T-helper 2 cell treated with Interferon-gamma antibody and Interleukin-4, amounts not matched to agents 5 μg/mL and 100 μg/mL, for 36 hours (primary cell): Measurements from ENCODE around the gene ASTN1.

Experiments
- DNase-seq: peaks from one replicate; pipeline ENCODE4 v3.0.0; 2021; ENCODE audit warnings: low spot score
- H3K27ac Mint-ChIP-seq: one replicate; pipeline ENCODE4 v1.8.0; 2021; ENCODE audit warnings: mild to moderate bottlenecking, mixed read lengths
- H3K27me3 Mint-ChIP-seq: one replicate; pipeline ENCODE4 v1.8.0; 2021; ENCODE audit warnings: low read depth, mixed read lengths
- H3K36me3 Mint-ChIP-seq: one replicate; pipeline ENCODE4 v1.8.0; 2021; ENCODE audit warnings: low read depth, mixed read lengths
- H3K4me1 Mint-ChIP-seq: one replicate; pipeline ENCODE4 v1.8.0; 2021; ENCODE audit warnings: low read depth, mixed read lengths
- H3K4me3 Mint-ChIP-seq: one replicate; pipeline ENCODE4 v1.8.0; 2022; ENCODE audit warnings: mild to moderate bottlenecking, moderate library complexity, mixed read lengths
- H3K9me3 Mint-ChIP-seq: one replicate; pipeline ENCODE4 v1.8.0; 2021; ENCODE audit warnings: mixed read lengths

Gene ASTN1

DNA sequence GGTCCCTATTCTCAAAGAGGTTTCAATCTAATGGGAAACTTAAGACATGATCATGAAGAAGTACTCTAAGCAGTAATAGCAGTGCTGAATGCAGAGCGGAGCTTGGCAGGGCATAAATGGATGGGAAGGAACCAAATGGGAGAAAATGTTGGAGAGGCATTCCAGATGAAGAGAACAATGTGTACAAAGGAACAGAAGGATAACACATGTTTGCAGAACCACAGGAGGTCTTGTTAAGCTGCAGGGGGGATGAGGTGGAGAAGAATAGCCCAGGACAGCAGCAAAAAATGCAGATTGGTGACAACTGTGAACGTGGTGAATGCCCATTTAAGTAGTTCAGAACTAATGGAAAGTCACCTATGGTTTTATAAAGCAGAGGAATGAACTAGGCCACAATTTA is 99.1 kb downstream of the ASTN1 start:
- no peaks in the 10 kb centered on the region for H3K4me1 Mint-ChIP-seq
- no peak overlapping the region for H3K4me3 Mint-ChIP-seq
- no peaks in the 10 kb centered on the region for H3K36me3 Mint-ChIP-seq
- no peak overlapping the region for H3K27ac Mint-ChIP-seq
- H3K27me3 Mint-ChIP-seq, result no peaks in the 10 kb centered on the region
- H3K9me3 Mint-ChIP-seq, result no peaks in the 10 kb centered on the region
- no peak for DNase-seq

DNA sequence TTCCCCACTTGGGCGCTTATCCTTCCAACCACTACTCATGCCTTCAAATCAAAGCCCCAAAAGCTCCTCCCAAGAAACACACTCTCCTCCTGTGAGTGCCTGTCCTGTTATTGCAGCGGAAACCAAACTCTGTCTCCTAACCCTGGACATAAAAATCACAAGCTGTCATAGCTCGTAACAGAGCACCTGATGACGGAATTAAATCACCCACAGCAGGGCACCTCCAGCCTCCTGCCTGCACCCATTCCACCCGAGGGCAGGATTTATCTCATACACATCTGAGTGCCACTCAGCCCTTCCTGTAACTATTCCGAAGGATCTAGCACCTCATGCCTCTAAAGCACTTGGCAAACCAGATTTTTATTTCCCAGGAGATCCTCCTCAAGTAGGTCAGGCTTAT is 100.9 kb downstream of the ASTN1 start:
- Mint-ChIP-seq H3K4me1 (no peaks in the 10 kb centered on the region), H3K4me3 (no peak overlapping the region), H3K27me3 (no peaks in the 10 kb centered on the region), H3K36me3 (no peaks in the 10 kb centered on the region), H3K27ac (no peak overlapping the region), H3K9me3 (no peaks in the 10 kb centered on the region)
- DNase-seq, result no peak

DNA sequence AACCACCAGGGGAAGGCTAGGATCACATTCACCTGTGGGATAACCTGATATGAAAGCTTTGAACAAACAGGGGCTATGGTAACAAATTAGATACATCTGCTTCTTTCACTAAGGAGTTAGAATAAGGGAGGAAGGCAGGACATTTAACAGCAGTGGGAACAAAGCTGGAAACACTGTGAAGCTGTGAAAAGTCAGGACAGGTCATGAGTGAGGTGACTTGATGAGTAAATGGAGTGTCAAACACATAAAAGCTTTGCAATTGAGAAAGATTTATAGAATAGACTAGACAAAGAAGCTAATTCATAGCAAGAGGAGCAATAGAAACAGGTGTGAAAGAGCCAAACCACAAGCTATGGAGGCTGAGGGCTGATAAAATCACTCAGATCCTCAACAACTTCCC is 110.0 kb downstream of the ASTN1 start:
- DNase-seq, result no peak
- Mint-ChIP-seq H3K4me1 (no peaks in the 10 kb centered on the region), H3K9me3 (no peaks in the 10 kb centered on the region), H3K36me3 (no peaks in the 10 kb centered on the region), H3K27me3 (no peaks in the 10 kb centered on the region), H3K4me3 (no peak overlapping the region), H3K27ac (no peak overlapping the region)

DNA sequence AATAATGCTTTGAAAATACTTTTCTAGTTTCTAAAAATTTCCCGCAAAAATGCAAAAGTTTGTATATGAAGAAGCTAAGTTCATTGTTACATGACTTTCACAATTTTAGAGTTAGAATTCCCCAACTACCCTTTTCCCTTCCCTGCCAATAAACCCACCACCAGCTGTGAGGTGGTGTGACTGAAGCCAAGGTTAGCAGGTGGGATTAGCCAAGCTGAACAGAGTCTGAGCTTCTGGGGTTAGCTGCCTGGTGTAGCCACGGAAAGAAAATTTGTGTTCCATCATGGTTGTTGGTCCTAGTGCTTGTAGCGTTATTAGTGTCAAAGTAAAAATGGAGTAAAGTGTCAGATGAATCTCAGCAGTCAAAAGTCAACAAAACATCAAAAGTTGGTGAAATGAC is 110.9 kb downstream of the ASTN1 start:
- no peak for DNase-seq
- H3K36me3 Mint-ChIP-seq, result no peaks in the 10 kb centered on the region
- no peak overlapping the region for H3K27ac Mint-ChIP-seq
- H3K27me3 Mint-ChIP-seq, result no peaks in the 10 kb centered on the region
- H3K4me1 Mint-ChIP-seq, result no peaks in the 10 kb centered on the region
- H3K4me3 Mint-ChIP-seq, result no peak overlapping the region
- H3K9me3 Mint-ChIP-seq, result no peaks in the 10 kb centered on the region

DNA sequence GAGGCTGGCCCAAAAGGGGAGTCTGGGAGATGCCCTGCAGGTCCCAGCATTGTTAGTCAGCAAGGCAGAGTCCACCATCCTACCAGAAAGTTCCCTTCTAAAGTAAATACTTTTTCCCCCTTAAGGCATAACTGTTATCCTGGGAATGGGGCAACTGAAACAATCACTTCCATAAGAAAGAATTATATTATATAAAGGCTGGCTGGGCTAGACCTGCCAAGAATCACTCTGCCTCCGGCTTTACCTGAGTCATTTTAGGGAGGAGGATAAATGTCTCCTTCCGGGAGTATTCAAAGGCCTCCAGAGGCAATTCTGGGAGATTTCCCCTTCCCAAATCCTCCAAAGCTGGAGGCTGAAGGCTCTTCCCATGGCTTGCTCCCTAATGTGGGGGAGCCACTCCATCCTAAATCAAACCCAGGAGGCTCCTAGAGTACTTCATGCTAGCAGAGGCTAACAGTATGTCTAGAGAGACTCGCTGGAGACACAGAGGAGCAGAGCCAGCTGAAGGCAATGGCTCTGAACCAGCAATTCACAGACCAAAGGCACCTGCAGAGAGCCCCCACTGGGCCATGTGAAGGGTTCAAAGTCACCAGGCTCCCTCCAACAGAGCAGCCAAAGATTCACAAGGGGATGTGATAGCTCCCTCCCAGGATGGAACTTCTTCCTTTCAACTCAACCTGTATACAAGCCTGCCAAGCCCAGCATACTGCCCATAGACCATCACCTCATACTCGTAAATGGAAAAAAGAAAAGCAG is 116.0 kb downstream of the ASTN1 start:
- DNase-seq, result no peak
- no peaks in the 10 kb centered on the region for H3K9me3 Mint-ChIP-seq
- no peak overlapping the region for H3K4me3 Mint-ChIP-seq
- H3K4me1 Mint-ChIP-seq, result no peaks in the 10 kb centered on the region
- no peak overlapping the region for H3K27ac Mint-ChIP-seq
- H3K27me3 Mint-ChIP-seq, result no peaks in the 10 kb centered on the region
- H3K36me3 Mint-ChIP-seq, result no peaks in the 10 kb centered on the region

DNA sequence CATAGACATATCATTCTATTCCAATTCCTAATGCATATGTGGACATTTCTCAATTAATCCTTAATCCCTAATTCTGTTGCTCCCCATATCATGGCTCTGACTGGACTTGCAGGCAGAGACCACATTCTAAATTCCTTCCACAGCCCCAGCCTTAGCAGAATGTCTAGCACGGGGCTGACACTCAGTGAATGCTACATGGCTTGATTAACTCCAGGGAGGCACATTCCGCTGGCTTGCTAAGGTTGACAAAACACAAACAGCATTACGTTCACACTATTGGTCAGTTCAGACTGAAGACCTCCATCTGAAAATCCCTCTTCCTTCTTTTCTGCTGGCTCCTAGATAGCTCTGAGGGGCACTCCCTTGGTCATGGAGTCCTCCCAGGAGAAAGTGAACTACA is 119.4 kb downstream of the ASTN1 start:
- H3K27ac Mint-ChIP-seq, result no peak overlapping the region
- H3K4me1 Mint-ChIP-seq, result no peaks in the 10 kb centered on the region

DNA sequence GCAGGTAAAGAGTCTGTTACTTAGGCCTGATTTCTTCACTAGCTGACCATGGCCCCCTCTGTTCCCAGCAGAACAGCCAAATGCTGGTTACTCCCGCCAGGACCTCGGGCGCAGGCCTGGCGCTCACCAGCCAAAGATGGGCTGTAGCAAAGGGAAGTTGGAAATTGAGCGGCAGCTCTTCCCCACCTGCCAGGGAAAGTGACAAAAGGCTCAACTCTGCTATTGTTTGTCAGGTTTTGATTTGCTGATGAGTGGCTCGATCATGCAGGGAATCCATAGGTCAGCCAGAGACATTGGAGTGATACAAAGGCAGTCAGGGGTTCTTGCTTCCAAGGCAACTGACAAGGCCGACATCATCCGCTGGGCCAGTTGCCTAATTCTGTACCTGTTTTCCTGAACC is 120.1 kb downstream of the ASTN1 start:
- Mint-ChIP-seq H3K9me3 (no peaks in the 10 kb centered on the region), H3K27ac (no peak overlapping the region), H3K4me3 (no peak overlapping the region), H3K4me1 (no peaks in the 10 kb centered on the region), H3K27me3 (no peaks in the 10 kb centered on the region), H3K36me3 (no peaks in the 10 kb centered on the region)
- DNase-seq, result no peak

More for the DNA sequence above, 119.4 kb downstream of the ASTN1 start:
- DNase-seq, result no peak
- no peaks in the 10 kb centered on the region for H3K36me3 Mint-ChIP-seq
- no peaks in the 10 kb centered on the region for H3K27me3 Mint-ChIP-seq
- H3K4me3 Mint-ChIP-seq, result no peak overlapping the region
- no peaks in the 10 kb centered on the region for H3K9me3 Mint-ChIP-seq

DNA sequence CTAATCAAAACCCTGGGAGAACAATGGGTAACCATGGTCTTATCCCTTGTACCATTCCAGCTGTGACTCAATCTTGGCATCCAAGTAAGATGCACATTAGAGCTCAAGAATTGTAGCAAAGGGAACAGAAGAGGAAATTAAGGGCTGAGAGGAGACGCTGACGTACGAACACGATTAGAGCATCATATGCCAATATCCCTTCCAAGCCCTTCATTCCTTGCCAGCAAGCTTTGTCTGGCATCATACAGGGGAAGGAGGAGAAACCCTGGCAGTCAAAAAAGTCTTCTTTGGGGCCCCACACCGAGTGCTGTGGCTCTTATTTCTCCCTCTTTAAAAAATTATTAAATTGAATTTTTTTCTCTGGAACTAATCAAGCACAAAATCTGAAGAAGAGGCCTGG is 120.9 kb downstream of the ASTN1 start:
- H3K27ac Mint-ChIP-seq, result no peak overlapping the region
- no peaks in the 10 kb centered on the region for H3K4me1 Mint-ChIP-seq
- H3K9me3 Mint-ChIP-seq, result no peaks in the 10 kb centered on the region
- no peak overlapping the region for H3K4me3 Mint-ChIP-seq
- DNase-seq, result no peak
- no peaks in the 10 kb centered on the region for H3K36me3 Mint-ChIP-seq
- no peaks in the 10 kb centered on the region for H3K27me3 Mint-ChIP-seq

DNA sequence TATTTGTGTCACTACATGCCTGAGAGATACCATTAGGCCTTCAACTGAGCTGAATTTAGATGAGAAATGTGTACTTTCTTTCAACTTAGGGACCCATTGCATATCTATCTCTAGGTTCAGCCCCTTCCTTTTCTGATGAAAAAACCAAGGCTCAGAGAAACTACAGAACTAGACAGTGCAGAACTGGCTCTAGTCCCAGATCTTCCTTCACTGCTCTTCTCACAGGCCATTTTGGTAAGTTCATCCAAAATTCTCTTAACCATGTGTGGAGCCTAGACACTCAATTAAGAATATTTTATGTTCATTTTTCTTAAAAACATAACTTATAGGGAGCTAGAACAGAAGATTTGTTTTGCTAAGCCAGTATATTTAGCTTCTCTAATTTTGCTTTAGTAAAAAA is 128.9 kb downstream of the ASTN1 start:
- no peaks in the 10 kb centered on the region for H3K4me1 Mint-ChIP-seq

DNA sequence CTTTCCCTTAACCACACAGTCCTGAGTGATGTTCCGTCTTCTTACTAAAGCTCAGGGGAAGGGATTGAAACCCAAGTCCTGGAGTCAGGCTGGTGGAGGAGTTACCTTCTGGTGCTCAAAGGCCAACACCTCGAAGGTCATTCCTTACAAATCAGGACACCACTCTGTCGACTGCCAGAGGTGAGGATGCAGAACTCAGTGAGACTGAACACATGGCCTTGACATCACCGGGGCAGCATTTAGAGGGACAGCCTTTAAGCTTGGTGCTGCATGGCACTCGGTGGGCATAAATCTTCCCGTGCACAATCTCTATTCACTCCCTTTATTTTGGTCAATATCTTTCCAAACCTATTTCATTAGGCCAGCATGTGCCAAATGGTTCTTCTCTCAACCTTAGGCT is 130.9 kb downstream of the ASTN1 start:
- no peaks in the 10 kb centered on the region for H3K9me3 Mint-ChIP-seq
- H3K4me1 Mint-ChIP-seq, result no peaks in the 10 kb centered on the region
- H3K4me3 Mint-ChIP-seq, result no peak overlapping the region
- H3K36me3 Mint-ChIP-seq, result no peaks in the 10 kb centered on the region
- no peak overlapping the region for H3K27ac Mint-ChIP-seq
- H3K27me3 Mint-ChIP-seq, result no peaks in the 10 kb centered on the region
- no peak for DNase-seq

More for the DNA sequence above, 128.9 kb downstream of the ASTN1 start:
- no peak overlapping the region for H3K4me3 Mint-ChIP-seq
- H3K27ac Mint-ChIP-seq, result no peak overlapping the region
- H3K9me3 Mint-ChIP-seq, result no peaks in the 10 kb centered on the region
- DNase-seq, result no peak
- H3K36me3 Mint-ChIP-seq, result no peaks in the 10 kb centered on the region
- H3K27me3 Mint-ChIP-seq, result no peaks in the 10 kb centered on the region

DNA sequence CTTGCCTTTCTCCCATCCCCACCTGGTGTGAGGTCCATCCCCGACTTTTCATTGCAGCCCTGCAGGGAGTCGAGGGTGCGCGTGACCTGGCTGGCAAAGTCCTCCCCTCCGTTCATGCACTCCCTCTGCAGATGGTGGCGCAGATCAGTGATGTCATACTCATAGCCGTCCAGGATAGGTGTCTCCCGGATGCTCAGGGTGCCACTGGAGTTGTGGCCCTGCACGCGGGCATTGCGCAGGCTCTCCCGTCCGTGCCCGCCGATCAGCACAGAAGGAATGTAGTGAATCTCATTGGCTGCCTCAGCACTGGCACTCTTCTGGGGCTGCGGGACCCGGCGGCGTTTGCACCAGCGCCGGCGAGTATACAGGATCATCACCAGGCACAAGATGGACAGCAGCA is 132.1 kb downstream of the ASTN1 start:
- H3K9me3 Mint-ChIP-seq, result no peaks in the 10 kb centered on the region
- H3K27ac Mint-ChIP-seq, result no peak overlapping the region
- no peak overlapping the region for H3K4me3 Mint-ChIP-seq
- no peaks in the 10 kb centered on the region for H3K4me1 Mint-ChIP-seq
- no peaks in the 10 kb centered on the region for H3K36me3 Mint-ChIP-seq
- no peaks in the 10 kb centered on the region for H3K27me3 Mint-ChIP-seq
- no peak for DNase-seq

DNA sequence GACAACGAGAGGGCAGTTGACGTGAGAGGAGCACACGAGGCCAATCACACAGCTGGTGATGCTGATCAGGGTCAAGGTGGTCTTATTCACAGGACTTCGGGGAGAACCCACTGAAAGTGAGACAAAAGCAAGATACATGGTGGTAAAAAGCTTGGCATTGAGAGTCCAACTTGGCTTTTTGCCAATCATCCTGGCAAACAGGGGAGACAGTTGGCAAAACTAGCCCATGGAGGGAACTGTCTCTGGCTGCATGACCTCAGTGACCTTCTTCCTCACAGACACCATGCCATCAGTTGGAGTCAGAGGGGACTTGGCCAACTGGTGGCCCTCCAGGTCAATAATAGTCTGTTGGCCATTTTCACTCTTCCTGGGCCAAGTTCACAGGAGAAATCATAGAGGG is 139.9 kb downstream of the ASTN1 start:
- H3K4me1 Mint-ChIP-seq, result no peaks in the 10 kb centered on the region
- H3K9me3 Mint-ChIP-seq, result no peaks in the 10 kb centered on the region
- H3K4me3 Mint-ChIP-seq, result no peak overlapping the region
- no peak for DNase-seq
- H3K36me3 Mint-ChIP-seq, result no peaks in the 10 kb centered on the region
- H3K27me3 Mint-ChIP-seq, result no peaks in the 10 kb centered on the region
- H3K27ac Mint-ChIP-seq, result no peak overlapping the region

DNA sequence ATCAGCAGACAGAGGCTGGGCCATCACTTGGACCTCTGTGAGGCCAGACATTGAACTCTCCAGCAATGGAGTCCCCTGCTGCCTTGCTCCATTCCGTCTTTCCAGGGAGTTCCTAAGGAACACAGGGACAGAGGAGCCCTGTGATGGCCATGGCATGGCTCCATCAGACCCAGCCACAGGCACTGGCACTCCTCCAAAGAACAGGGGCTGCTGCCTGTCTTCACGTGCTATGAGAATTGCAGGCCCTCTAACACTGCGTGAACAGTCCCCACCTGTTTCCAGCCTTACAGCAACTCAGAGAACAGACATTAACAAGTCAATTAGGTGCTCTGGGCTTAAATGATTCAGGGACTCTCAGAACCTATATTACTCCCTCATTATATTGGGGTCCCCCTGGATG is 140.8 kb downstream of the ASTN1 start:
- DNase-seq, result no peak
- no peaks in the 10 kb centered on the region for H3K4me1 Mint-ChIP-seq
- H3K9me3 Mint-ChIP-seq, result no peaks in the 10 kb centered on the region
- H3K4me3 Mint-ChIP-seq, result no peak overlapping the region
- H3K36me3 Mint-ChIP-seq, result no peaks in the 10 kb centered on the region
- H3K27ac Mint-ChIP-seq, result no peak overlapping the region
- H3K27me3 Mint-ChIP-seq, result no peaks in the 10 kb centered on the region

DNA sequence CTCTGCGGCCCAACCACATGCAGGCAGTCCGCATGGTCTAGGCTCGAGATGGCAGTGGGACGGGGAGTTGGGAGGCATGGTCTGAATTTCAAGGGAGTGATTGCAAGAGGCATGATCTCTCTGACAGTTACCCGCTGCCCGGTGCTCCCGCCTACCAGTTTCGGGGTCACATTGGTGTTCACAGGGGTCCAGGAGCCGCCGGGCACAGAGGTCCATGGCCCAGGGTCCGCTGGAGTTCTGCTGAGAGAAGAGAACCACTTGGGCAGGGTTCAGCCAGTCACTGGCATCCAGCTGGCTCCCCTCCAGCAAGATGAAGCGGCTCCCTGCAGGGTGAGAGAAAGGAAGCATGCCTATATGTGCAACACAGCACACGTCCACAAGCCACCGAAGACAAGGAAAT is 141.3 kb downstream of the ASTN1 start:
- H3K27me3 Mint-ChIP-seq, result no peaks in the 10 kb centered on the region

DNA sequence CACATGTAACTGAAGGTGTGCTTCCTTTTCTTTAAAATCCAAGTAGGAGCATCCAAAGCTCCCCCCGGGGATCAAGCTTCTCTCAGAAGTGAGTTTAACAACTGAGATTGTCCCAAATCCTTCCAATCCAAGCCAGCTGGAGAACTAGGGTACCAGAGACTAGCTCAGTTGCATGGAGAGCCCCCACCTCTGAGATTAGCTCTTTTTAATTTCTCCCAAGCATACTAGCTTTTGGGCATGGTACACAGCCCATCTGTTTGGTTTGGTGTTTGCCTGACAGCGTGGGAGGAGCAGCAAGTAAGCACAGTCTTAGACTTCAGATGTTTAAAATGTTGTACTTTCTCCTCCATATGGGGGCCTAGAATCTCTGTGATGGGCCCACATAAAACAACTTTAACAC is 142.8 kb downstream of the ASTN1 start:
- no peak for DNase-seq
- Mint-ChIP-seq H3K4me3 (no peak overlapping the region), H3K4me1 (no peaks in the 10 kb centered on the region), H3K27me3 (no peaks in the 10 kb centered on the region), H3K36me3 (no peaks in the 10 kb centered on the region), H3K27ac (no peak overlapping the region), H3K9me3 (no peaks in the 10 kb centered on the region)

More for the DNA sequence above, 141.3 kb downstream of the ASTN1 start:
- no peaks in the 10 kb centered on the region for H3K4me1 Mint-ChIP-seq
- H3K27ac Mint-ChIP-seq, result no peak overlapping the region
- H3K9me3 Mint-ChIP-seq, result no peaks in the 10 kb centered on the region
- no peak overlapping the region for H3K4me3 Mint-ChIP-seq
- H3K36me3 Mint-ChIP-seq, result no peaks in the 10 kb centered on the region
- no peak for DNase-seq
